ENCODE data around the gene ITSN2.

ITSN2 gene

DNA sequence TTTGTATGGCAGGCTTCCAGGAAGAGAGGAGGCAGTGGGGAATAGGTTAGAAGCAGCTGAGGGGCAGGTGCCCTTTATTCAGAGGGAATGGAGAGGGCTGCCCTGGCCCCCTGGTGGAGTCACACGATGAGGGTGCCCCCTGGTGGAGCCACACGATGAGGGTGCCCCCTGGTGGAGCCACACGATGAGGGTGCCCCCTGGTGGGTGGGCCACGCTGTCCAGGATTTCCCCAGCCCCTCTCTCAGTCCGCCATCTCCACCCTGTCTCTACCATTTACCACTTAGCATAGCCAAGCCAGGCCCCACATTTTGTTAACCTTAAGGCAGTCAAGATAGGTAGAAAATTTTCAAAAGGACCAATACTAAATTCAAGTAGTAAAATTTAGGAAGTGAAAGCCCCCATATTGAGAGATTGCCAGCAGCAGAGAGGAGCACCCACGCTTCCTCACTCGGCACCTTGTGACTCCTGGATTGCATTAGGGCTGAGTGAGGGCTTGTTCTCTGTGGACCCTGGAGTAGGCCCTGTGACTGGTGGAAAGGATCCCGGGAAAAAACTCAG, 195.8 kb downstream of the ITSN2 start:
- no peak overlapping the region for H3K27ac ChIP-seq
- TF ChIP-seq, protein P1, sequence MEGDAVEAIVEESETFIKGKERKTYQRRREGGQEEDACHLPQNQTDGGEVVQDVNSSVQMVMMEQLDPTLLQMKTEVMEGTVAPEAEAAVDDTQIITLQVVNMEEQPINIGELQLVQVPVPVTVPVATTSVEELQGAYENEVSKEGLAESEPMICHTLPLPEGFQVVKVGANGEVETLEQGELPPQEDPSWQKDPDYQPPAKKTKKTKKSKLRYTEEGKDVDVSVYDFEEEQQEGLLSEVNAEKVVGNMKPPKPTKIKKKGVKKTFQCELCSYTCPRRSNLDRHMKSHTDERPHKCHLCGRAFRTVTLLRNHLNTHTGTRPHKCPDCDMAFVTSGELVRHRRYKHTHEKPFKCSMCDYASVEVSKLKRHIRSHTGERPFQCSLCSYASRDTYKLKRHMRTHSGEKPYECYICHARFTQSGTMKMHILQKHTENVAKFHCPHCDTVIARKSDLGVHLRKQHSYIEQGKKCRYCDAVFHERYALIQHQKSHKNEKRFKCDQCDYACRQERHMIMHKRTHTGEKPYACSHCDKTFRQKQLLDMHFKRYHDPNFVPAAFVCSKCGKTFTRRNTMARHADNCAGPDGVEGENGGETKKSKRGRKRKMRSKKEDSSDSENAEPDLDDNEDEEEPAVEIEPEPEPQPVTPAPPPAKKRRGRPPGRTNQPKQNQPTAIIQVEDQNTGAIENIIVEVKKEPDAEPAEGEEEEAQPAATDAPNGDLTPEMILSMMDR (conservative IDR thresholded peaks at IDR 0.05; ENCODE audit: low read depth): peak; percentile 57
- ChIA-PET POLR2A (ENCODE audit: low non-redundant PET) (no interaction called here), CTCF (interaction anchor here (0.7 to 0.8 kb wide), 3 partner anchors 10 to 222 kb away, joined by 3 to 8 read pairs (median 4); no protein-coding TSS in a partner anchor)
- DNase-seq (ENCODE audit: low spot score): peak; percentile 39

DNA sequence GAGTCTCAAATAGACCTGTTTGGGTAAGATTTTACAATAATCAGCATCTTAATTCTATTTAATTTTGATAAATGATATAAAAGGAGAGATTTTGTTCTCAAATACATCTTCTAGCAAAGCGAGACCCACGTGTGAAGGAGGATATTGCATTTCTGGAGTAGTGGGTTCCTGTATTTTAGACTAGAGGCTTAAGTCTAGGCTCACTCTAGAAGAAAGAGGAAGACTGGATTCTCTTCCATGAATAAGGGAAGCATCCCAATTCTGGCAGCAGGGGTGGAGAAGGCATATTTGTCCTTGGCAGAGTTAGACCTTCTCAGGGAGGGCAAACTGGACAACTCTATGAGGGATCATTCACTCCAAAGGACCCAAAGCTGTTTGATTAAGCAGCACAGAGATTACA, 196.7 kb downstream of the ITSN2 start:
- TF ChIP-seq, protein P1 (conservative IDR thresholded peaks at IDR 0.05; ENCODE audit: low read depth): no peak
- CTCF ChIA-PET: interaction anchor here (0.6 to 0.8 kb wide), 3 partner anchors 13 to 222 kb away, joined by 3 to 10 read pairs (median 8); no protein-coding TSS in a partner anchor
- DNase-seq (ENCODE audit: low spot score): no peak
- H3K27ac ChIP-seq: no peak overlapping the region
- POLR2A ChIA-PET (ENCODE audit: low non-redundant PET): no interaction called here

DNA sequence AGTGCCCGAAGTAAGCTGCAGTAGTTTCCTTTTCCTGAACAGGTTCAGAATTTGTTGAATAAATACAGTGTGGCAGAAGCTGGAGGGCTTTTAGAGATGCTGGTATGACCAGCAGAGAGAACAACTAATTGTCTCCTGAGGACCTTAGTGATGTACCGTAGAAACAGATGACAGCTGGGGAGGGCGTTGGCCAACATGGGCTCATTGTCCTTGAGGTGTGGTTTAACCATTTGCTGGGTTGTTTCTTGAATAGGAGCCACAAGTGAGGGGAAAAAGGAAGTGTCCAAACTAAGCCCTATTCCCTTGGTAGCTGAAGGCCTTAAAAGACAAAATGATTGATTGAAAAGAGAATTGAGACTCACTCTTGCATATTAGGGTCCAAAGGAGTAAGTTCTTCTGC, 197.2 kb downstream of the ITSN2 start:
- ChIA-PET CTCF (interaction anchor here (0.6 kb wide), 1 partner anchor 39 kb away, joined by 10 read pairs; no protein-coding TSS in a partner anchor), POLR2A (ENCODE audit: low non-redundant PET) (no interaction called here)
- H3K27ac ChIP-seq: no peak overlapping the region
- TF ChIP-seq, protein P1 (conservative IDR thresholded peaks at IDR 0.05; ENCODE audit: low read depth): no peak
- no peak for DNase-seq (ENCODE audit: low spot score)

DNA sequence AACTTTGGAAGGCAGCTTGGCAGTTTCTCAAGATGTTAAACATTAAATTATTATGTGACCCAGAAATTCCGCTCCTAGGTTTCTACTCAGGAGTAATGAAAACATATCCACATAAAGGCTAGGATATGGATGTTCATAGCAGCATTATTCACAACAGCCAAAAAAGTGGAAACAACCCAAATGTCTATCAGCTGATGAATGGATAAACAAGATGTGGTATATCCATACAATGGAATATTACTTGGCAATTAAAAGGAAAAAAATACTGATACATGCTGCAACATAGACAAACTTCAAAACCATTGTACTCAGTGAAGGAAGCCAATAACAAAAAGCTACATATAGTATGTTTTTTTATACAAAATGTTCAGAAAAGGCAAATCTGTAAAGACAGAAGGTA, 197.8 kb downstream of the ITSN2 start:
- TF ChIP-seq, protein P1 (conservative IDR thresholded peaks at IDR 0.05; ENCODE audit: low read depth): no peak
- DNase-seq (ENCODE audit: low spot score): no peak
- POLR2A ChIA-PET (ENCODE audit: low non-redundant PET): no interaction called here
- CTCF ChIA-PET: interaction anchor here (0.6 kb wide), 1 partner anchor 25 kb away, joined by 3 read pairs; no protein-coding TSS in a partner anchor
- no peak overlapping the region for H3K27ac ChIP-seq

DNA sequence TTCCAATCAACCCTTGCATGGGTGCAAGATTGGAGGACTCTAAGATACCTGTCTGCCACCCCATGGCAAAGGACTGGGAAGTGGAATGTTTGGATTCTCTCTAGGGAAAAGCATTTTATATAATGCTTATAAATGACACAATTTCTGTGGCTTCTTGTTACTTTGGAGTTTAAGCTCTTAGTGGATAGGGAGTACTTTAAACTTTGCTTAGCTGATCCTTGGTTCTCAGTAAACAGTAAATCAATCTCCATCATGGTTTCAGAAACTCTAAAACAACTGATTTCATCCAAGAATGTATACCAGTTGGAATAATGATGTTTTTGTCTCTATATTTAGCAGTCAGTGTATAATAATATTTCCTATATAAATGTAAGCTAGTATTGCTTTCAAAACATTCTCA, 199.6 kb downstream of the ITSN2 start:
- ChIA-PET POLR2A (ENCODE audit: low non-redundant PET) (no interaction called here), CTCF (no interaction called here)
- TF ChIP-seq, protein P1 (conservative IDR thresholded peaks at IDR 0.05; ENCODE audit: low read depth): no peak
- H3K27ac ChIP-seq: no peak overlapping the region
- no peak for DNase-seq (ENCODE audit: low spot score)

DNA sequence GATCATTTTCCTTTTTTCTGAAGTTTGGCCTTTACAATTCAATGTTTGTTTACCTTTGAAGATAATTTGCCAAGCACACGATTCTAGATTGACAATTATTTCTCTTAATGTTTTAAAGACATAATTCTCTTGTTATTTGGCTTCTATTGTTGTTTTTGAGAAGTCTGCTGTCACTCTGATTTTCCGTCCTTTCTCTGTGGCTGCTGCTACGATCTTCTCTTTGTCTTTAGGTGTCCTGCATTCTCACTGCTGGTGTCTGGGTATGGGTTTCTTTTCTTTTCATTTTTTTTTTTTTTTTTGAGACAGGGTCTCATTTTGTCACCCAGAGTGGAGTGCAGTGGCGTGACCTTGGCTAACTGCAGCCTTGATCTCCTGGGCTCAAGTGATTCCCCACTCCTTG, 200.6 kb downstream of the ITSN2 start:
- POLR2A ChIA-PET (ENCODE audit: low non-redundant PET): no interaction called here
- no peak overlapping the region for H3K27ac ChIP-seq
- CTCF ChIA-PET: no interaction called here
- no peak for DNase-seq (ENCODE audit: low spot score)
- TF ChIP-seq, protein P1 (conservative IDR thresholded peaks at IDR 0.05; ENCODE audit: low read depth): no peak
